Measurements from ENCODE around the gene LARGE2. TPM values are rescaled to one million over a fixed set of nuclear protein-coding genes. Genes with fewer than 3 reads are reported as not detected.
A peak's percentile ranks its signal among the peaks of the same experiment; 100 is the strongest.

Gene LARGE2
- total RNA-seq, 5 donors from 2014 or later (not counting 1 experiment from before 2014, with no cell fraction given): 2.5 to 9.6 (median 5.1) TPM

- H3K27ac ChIP-seq (ENCODE audit: low read length): no peak overlapping the region
- DNase-seq: no peak
- Mint-ChIP-seq H3K9me3 (no peaks in the 10 kb centered on the region), H3K27ac (no peak overlapping the region), H3K4me1 (peaks cover 0 to 1% (median 0%) of the 10 kb centered on the region in 3 donors), H3K4me3 (no peak overlapping the region), H3K27me3 (no peaks in the 10 kb centered on the region), H3K36me3 (peaks cover 42% of the 10 kb centered on the region)
- H3K4me1 ChIP-seq (ENCODE audit: control insufficient read depth in 1 of 2, extremely low read depth in 1 of 2, insufficient read depth in 2 of 2, low read length in 2 of 2): no peaks in the 10 kb centered on the region
- no peak overlapping the region for H3K4me3 ChIP-seq (ENCODE audit: control insufficient read depth in 1 of 2, extremely low read depth in 1 of 2, low read length in 1 of 2)
- CTCF ChIA-PET: interaction anchor here (0.6 kb wide), 3 partner anchors 19 to 614 kb away, joined by 5 to 7 read pairs (median 6); no protein-coding TSS in a partner anchor
- H3K9me3 ChIP-seq: no peaks in the 10 kb centered on the region
- H3K27me3 ChIP-seq (replicated peaks in 1 of 2; ENCODE audit: control insufficient read depth in 2 of 2, extremely low read depth in 1 of 2, insufficient read depth in 2 of 2, low read length in 1 of 2): no peaks in the 10 kb centered on the region
- POLR2A ChIA-PET: interaction anchor here (0.6 kb wide), 3 partner anchors 56 to 465 kb away, joined by 3 to 6 read pairs (median 5); no protein-coding TSS in a partner anchor
- ATAC-seq (replicated peaks in 1 of 4): no peak
- WGBS (ENCODE audit: insufficient coverage): no CpG with 5 or more reads among the region's 2 CpGs
- H3K36me3 ChIP-seq (ENCODE audit: control insufficient read depth in 2 of 2, extremely low read depth in 1 of 2, insufficient read depth in 1 of 2, low read length in 1 of 2): peaks cover 7 to 44% of the 10 kb centered on the region in 2 donors
Measured at GRCh38 chr11:45939836-45940235, 17.4 kb downstream of the LARGE2 start.

- 80% methylated on average over 2 of the region's 4 CpGs for WGBS (ENCODE audit: insufficient coverage)
- ChIA-PET POLR2A (no interaction called here), CTCF (interaction anchor here in 1 of 2 donors (1.1 kb wide), 1 partner anchor 24 kb away, joined by 3 read pairs; no protein-coding TSS in a partner anchor)
- no peak overlapping the region for H3K4me3 Mint-ChIP-seq
- H3K27me3 Mint-ChIP-seq: no peaks in the 10 kb centered on the region
- DNase-seq (no peak), ATAC-seq (replicated peaks in 1 of 4) (no peak)
- peaks cover 54% of the 10 kb centered on the region for H3K36me3 Mint-ChIP-seq
- peaks cover 0 to 1% (median 0%) of the 10 kb centered on the region in 3 donors for H3K4me1 Mint-ChIP-seq
- Histone ChIP-seq H3K36me3 (ENCODE audit: control insufficient read depth in 2 of 2, extremely low read depth in 1 of 2, insufficient read depth in 1 of 2, low read length in 1 of 2) (peaks cover 3 to 45% of the 10 kb centered on the region in 2 donors), H3K27ac (ENCODE audit: low read length) (no peak overlapping the region), H3K4me1 (ENCODE audit: control insufficient read depth in 1 of 2, extremely low read depth in 1 of 2, insufficient read depth in 2 of 2, low read length in 2 of 2) (no peaks in the 10 kb centered on the region), H3K4me3 (ENCODE audit: control insufficient read depth in 1 of 2, extremely low read depth in 1 of 2, low read length in 1 of 2) (no peak overlapping the region), H3K27me3 (replicated peaks in 1 of 2; ENCODE audit: control insufficient read depth in 2 of 2, extremely low read depth in 1 of 2, insufficient read depth in 2 of 2, low read length in 1 of 2) (no peaks in the 10 kb centered on the region), H3K9me3 (no peaks in the 10 kb centered on the region)
- no peak overlapping the region for H3K27ac Mint-ChIP-seq
- no peaks in the 10 kb centered on the region for H3K9me3 Mint-ChIP-seq
Measured at GRCh38 chr11:45941285-45941684, 18.8 kb downstream of the LARGE2 start.

- peaks cover 55% of the 10 kb centered on the region for H3K36me3 Mint-ChIP-seq
- H3K4me3 ChIP-seq (ENCODE audit: control insufficient read depth in 1 of 2, extremely low read depth in 1 of 2, low read length in 1 of 2): no peak overlapping the region
- no peak overlapping the region for H3K4me3 Mint-ChIP-seq
- no peaks in the 10 kb centered on the region for H3K27me3 ChIP-seq (replicated peaks in 1 of 2; ENCODE audit: control insufficient read depth in 2 of 2, extremely low read depth in 1 of 2, insufficient read depth in 2 of 2, low read length in 1 of 2)
- no peaks in the 10 kb centered on the region for H3K4me1 Mint-ChIP-seq
- H3K4me1 ChIP-seq (ENCODE audit: control insufficient read depth in 1 of 2, extremely low read depth in 1 of 2, insufficient read depth in 2 of 2, low read length in 2 of 2): no peaks in the 10 kb centered on the region
- H3K27ac Mint-ChIP-seq: peak overlapping the region in 1 of 2 donors; percentile 19
- no peak overlapping the region for H3K27ac ChIP-seq (ENCODE audit: low read length)
- H3K36me3 ChIP-seq (ENCODE audit: control insufficient read depth in 2 of 2, extremely low read depth in 1 of 2, insufficient read depth in 1 of 2, low read length in 1 of 2): peaks cover 3 to 43% of the 10 kb centered on the region in 2 donors
- ChIA-PET POLR2A (interaction anchor here in 1 of 2 donors (0.5 kb wide), 1 partner anchor 119 kb away, joined by 3 read pairs; no protein-coding TSS in a partner anchor), CTCF (interaction anchor here (0.6 to 1.1 kb wide), 4 partner anchors 22 to 61 kb away, joined by 3 to 4 read pairs (median 3); no protein-coding TSS in a partner anchor)
- 95% methylated on average over 4 of the region's 4 CpGs for WGBS (ENCODE audit: insufficient coverage)
- H3K9me3 Mint-ChIP-seq: no peaks in the 10 kb centered on the region
- no peaks in the 10 kb centered on the region for H3K27me3 Mint-ChIP-seq
- H3K9me3 ChIP-seq: no peaks in the 10 kb centered on the region
- ATAC-seq (replicated peaks in 1 of 4): no peak
- no peak for DNase-seq
Measured at GRCh38 chr11:45942381-45942780, 19.9 kb downstream of the LARGE2 start.

GRCh38 chr11:45945397-45945999 is 23.0 kb downstream of the LARGE2 start:
- Histone ChIP-seq H3K9me3 (no peaks in the 10 kb centered on the region), H3K27ac (ENCODE audit: low read length) (no peak overlapping the region), H3K27me3 (replicated peaks in 1 of 2; ENCODE audit: control insufficient read depth in 2 of 2, extremely low read depth in 1 of 2, insufficient read depth in 2 of 2, low read length in 1 of 2) (no peaks in the 10 kb centered on the region), H3K36me3 (ENCODE audit: control insufficient read depth in 2 of 2, extremely low read depth in 1 of 2, insufficient read depth in 1 of 2, low read length in 1 of 2) (peaks cover 8 to 65% of the 10 kb centered on the region in 2 donors), H3K4me3 (ENCODE audit: control insufficient read depth in 1 of 2, extremely low read depth in 1 of 2, low read length in 1 of 2) (no peak overlapping the region), H3K4me1 (ENCODE audit: control insufficient read depth in 1 of 2, extremely low read depth in 1 of 2, insufficient read depth in 2 of 2, low read length in 2 of 2) (no peaks in the 10 kb centered on the region)
- ChIA-PET POLR2A (no interaction called here), CTCF (interaction anchor here in 1 of 2 donors (0.6 kb wide), 1 partner anchor 18 kb away, joined by 13 read pairs; no protein-coding TSS in a partner anchor)
- DNase-seq (no peak), ATAC-seq (replicated peaks in 1 of 4) (no peak)
- H3K36me3 Mint-ChIP-seq: peaks cover 73% of the 10 kb centered on the region
- no peaks in the 10 kb centered on the region for H3K27me3 Mint-ChIP-seq
- H3K9me3 Mint-ChIP-seq: no peaks in the 10 kb centered on the region
- H3K27ac Mint-ChIP-seq: no peak overlapping the region
- no peak overlapping the region for H3K4me3 Mint-ChIP-seq
- H3K4me1 Mint-ChIP-seq: no peaks in the 10 kb centered on the region
- 100% methylated on average over 3 of the region's 3 CpGs for WGBS (ENCODE audit: insufficient coverage)

GRCh38 chr11:45947885-45948284 is 25.4 kb downstream of the LARGE2 start:
- Mint-ChIP-seq H3K4me1 (no peaks in the 10 kb centered on the region), H3K4me3 (no peak overlapping the region), H3K27ac (no peak overlapping the region), H3K27me3 (no peaks in the 10 kb centered on the region), H3K36me3 (peaks cover 69% of the 10 kb centered on the region), H3K9me3 (no peaks in the 10 kb centered on the region)
- peaks cover 8 to 85% of the 10 kb centered on the region in 2 donors for H3K36me3 ChIP-seq (ENCODE audit: control insufficient read depth in 2 of 2, extremely low read depth in 1 of 2, insufficient read depth in 1 of 2, low read length in 1 of 2)
- ATAC-seq (replicated peaks in 1 of 4) (no peak), DNase-seq (no peak)
- no peak overlapping the region for H3K4me3 ChIP-seq (ENCODE audit: control insufficient read depth in 1 of 2, extremely low read depth in 1 of 2, low read length in 1 of 2)
- WGBS (ENCODE audit: insufficient coverage): no CpG with 5 or more reads among the region's 1 CpG
- ChIA-PET POLR2A (no interaction called here), CTCF (no interaction called here)
- no peaks in the 10 kb centered on the region for H3K4me1 ChIP-seq (ENCODE audit: control insufficient read depth in 1 of 2, extremely low read depth in 1 of 2, insufficient read depth in 2 of 2, low read length in 2 of 2)
- no peak overlapping the region for H3K27ac ChIP-seq (ENCODE audit: low read length)
- no peaks in the 10 kb centered on the region for H3K9me3 ChIP-seq
- H3K27me3 ChIP-seq (replicated peaks in 1 of 2; ENCODE audit: control insufficient read depth in 2 of 2, extremely low read depth in 1 of 2, insufficient read depth in 2 of 2, low read length in 1 of 2): no peaks in the 10 kb centered on the region

- H3K4me3 Mint-ChIP-seq: no peak overlapping the region
- H3K27me3 ChIP-seq (replicated peaks in 1 of 2; ENCODE audit: control insufficient read depth in 2 of 2, extremely low read depth in 1 of 2, insufficient read depth in 2 of 2, low read length in 1 of 2): no peaks in the 10 kb centered on the region
- H3K4me1 ChIP-seq (ENCODE audit: control insufficient read depth in 1 of 2, extremely low read depth in 1 of 2, insufficient read depth in 2 of 2, low read length in 2 of 2): no peaks in the 10 kb centered on the region
- ATAC-seq (replicated peaks in 1 of 4): no peak
- no peak for DNase-seq
- no peak overlapping the region for H3K27ac Mint-ChIP-seq
- no peak overlapping the region for H3K4me3 ChIP-seq (ENCODE audit: control insufficient read depth in 1 of 2, extremely low read depth in 1 of 2, low read length in 1 of 2)
- H3K27me3 Mint-ChIP-seq: no peaks in the 10 kb centered on the region
- no peaks in the 10 kb centered on the region for H3K4me1 Mint-ChIP-seq
- H3K36me3 Mint-ChIP-seq: peaks cover 73% of the 10 kb centered on the region
- no peaks in the 10 kb centered on the region for H3K9me3 ChIP-seq
- H3K9me3 Mint-ChIP-seq: no peaks in the 10 kb centered on the region
- no peak overlapping the region for H3K27ac ChIP-seq (ENCODE audit: low read length)
- peaks cover 5 to 88% of the 10 kb centered on the region in 2 donors for H3K36me3 ChIP-seq (ENCODE audit: control insufficient read depth in 2 of 2, extremely low read depth in 1 of 2, insufficient read depth in 1 of 2, low read length in 1 of 2)
- ChIA-PET CTCF (no interaction called here), POLR2A (no interaction called here)
- WGBS (ENCODE audit: insufficient coverage): 100% methylated on average over 3 of the region's 3 CpGs
Measured at GRCh38 chr11:45948356-45948755, 25.9 kb downstream of the LARGE2 start.
